Nephron (organoid): ENCODE measurements around the gene SEC23IP.
A peak's percentile ranks its signal among the peaks of the same experiment; 100 is the strongest.

Experiments
- H3K27ac Mint-ChIP-seq, 3 experiments: 2 replicates each; pipeline ENCODE4 v1.8.0; 2020; ENCODE audit warnings: mixed read lengths in 3 of 3, mild to moderate bottlenecking in 2 of 3, moderate library complexity in 1 of 3
- H3K27me3 Mint-ChIP-seq: 2 replicates; pipeline ENCODE4 v1.8.0; 2021; ENCODE audit warnings: low read depth, mild to moderate bottlenecking, moderate library complexity, mixed read lengths
- H3K36me3 Mint-ChIP-seq: 2 replicates; pipeline ENCODE4 v1.8.0; 2020; ENCODE audit warnings: low read depth, mixed read lengths
- H3K4me1 Mint-ChIP-seq: 2 replicates; pipeline ENCODE4 v1.8.0; 2020; ENCODE audit warnings: mixed read lengths
- H3K4me3 Mint-ChIP-seq, 3 experiments: 2 replicates each; pipeline ENCODE4 v1.8.0; 2020; ENCODE audit warnings: mild to moderate bottlenecking in 3 of 3, mixed read lengths in 3 of 3, moderate library complexity in 2 of 3
- H3K9me3 Mint-ChIP-seq: 2 replicates; pipeline ENCODE4 v1.8.0; 2020; ENCODE audit warnings: mixed read lengths
- TF ChIP-seq, protein P1 (sequence below), 3 experiments: fragments of 200-600 bp; sonication (generic); IDR thresholded peaks; one replicate each; pipeline ENCODE4 v1.5.0; 2021; ENCODE audit warnings: antibody characterized with exemption in 3 of 3; ENCODE audit not compliant: unreplicated experiment in 3 of 3

The SEC23IP gene

DNA sequence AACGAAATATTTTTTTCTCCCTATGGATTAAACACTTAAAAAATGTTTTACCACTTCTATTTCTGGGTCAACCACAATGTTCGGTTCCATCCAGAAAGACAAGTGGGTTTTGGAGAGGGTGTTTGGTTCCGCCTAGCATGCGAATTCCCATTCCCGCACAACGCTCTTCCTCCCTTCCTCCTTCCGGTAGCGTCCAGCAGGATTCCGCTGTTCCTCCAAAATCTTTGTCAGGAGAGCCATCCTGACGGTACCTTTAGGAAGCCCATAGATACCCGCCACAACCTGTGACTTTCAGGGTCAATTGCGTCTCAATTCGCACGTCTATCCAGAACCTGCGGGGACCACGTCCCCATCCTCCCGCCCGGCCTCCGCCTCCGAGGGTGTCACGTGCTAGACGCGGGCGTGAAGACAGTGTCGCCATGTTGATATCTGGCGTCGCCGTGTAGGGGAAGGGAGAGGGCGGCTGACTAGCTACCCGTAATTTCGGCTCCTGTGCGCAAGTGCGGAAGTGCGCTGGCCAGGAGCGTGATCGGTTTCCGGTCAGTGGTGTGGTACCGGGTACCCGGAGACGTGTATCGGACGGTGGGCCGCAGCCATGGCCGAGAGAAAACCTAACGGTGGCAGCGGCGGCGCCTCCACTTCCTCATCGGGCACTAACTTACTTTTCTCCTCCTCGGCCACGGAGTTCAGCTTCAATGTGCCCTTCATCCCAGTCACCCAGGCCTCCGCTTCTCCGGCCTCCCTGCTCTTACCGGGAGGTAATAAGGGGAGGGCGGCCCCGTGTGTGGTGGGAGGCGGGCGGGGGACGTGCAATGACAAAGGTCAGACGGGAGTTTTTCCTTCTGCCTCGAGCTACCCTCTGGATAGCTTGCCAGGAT is at the start of gene SEC23IP:
Gene SEC23IP (plus strand): TSS at position 543 of the 878 bp plus-strand sequence. CDS start 53 bp downstream, at position 596.
- H3K4me3 Mint-ChIP-seq, result peak within 1 kb of the TSS; percentile 98 to 100 (median 99)
- TF ChIP-seq, protein P1, sequence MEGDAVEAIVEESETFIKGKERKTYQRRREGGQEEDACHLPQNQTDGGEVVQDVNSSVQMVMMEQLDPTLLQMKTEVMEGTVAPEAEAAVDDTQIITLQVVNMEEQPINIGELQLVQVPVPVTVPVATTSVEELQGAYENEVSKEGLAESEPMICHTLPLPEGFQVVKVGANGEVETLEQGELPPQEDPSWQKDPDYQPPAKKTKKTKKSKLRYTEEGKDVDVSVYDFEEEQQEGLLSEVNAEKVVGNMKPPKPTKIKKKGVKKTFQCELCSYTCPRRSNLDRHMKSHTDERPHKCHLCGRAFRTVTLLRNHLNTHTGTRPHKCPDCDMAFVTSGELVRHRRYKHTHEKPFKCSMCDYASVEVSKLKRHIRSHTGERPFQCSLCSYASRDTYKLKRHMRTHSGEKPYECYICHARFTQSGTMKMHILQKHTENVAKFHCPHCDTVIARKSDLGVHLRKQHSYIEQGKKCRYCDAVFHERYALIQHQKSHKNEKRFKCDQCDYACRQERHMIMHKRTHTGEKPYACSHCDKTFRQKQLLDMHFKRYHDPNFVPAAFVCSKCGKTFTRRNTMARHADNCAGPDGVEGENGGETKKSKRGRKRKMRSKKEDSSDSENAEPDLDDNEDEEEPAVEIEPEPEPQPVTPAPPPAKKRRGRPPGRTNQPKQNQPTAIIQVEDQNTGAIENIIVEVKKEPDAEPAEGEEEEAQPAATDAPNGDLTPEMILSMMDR (IDR thresholded peaks at IDR 0.05; ENCODE audit: unreplicated experiment in 3 of 3), result no peak
- H3K27ac Mint-ChIP-seq, result peak within 1 kb of the TSS; percentile 89 to 98 (median 97)
- H3K9me3 Mint-ChIP-seq, result peaks cover 4% of the 10 kb centered on the region
- peaks cover 42% of the 10 kb centered on the region for H3K4me1 Mint-ChIP-seq
- peaks cover 7% of the 10 kb centered on the region for H3K36me3 Mint-ChIP-seq
- no peaks in the 10 kb centered on the region for H3K27me3 Mint-ChIP-seq

DNA sequence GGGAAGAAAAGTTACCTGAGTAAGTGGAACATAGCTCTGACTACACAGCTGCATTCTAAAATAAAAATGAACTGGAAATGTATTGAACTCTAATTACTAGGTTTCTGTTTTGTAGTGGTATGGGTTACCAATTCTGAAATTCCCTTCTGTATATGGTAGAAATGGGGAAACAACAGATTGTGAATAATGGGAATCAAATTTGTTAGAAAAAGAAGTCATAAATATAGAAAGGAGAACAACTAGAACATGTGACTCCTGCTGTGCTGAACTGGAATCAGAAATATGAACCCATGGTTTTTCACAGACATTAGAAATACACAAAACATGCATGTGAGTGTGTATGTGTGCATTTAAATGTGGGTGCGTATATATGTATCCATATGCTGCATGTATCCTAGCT is 46.9 kb upstream of the SEC23IP start:
- no peaks in the 10 kb centered on the region for H3K27me3 Mint-ChIP-seq

DNA sequence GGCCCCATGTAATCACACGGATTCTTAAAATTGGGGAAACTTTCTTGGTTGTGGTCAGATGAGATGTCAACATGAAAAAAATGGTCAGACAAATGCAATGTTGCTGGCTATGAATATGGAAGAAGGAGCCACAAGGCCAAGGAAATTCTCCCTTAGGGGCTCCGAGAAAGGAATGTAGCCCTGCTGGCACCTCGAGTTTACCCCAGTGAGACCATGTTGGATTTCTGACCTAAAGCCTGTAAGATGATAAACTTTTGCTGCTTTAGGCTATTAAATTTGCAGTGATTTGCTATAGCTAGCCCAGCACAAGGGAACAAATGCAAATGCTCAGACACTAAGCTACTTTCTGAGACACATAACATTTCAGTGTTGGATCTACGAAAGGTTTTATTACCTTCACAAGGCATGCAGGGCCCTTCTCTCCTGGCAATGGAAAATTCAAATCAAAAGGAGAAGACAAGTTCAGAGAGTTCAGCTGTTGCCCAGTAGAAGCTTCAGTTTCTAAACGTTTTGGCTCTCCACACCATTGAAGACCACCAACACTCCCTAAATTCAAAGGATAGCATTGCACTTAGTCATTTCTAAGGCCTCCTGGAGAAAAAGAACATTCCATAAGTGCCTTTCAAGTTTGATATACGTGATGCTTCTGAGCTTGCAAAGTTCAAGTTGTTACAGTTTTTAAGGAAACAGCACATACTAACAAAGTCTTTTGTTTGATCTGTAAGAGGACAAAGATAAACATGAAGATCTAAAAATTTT is 43.3 kb upstream of the SEC23IP start:
- Mint-ChIP-seq H3K27me3 (no peaks in the 10 kb centered on the region), H3K36me3 (peaks cover 68% of the 10 kb centered on the region), H3K4me3 (no peak overlapping the region), H3K4me1 (peaks cover 5% of the 10 kb centered on the region), H3K27ac (peak overlapping the region in 2 of 3 experiments; percentile 40 to 67), H3K9me3 (no peaks in the 10 kb centered on the region)
- TF ChIP-seq, protein P1 (IDR thresholded peaks at IDR 0.05; ENCODE audit: unreplicated experiment in 3 of 3), result no peak

More for the DNA sequence above, 46.9 kb upstream of the SEC23IP start:
- no peak overlapping the region for H3K4me3 Mint-ChIP-seq
- H3K4me1 Mint-ChIP-seq, result no peaks in the 10 kb centered on the region
- TF ChIP-seq, protein P1 (IDR thresholded peaks at IDR 0.05; ENCODE audit: unreplicated experiment in 3 of 3), result no peak
- peaks cover 84% of the 10 kb centered on the region for H3K36me3 Mint-ChIP-seq
- no peaks in the 10 kb centered on the region for H3K9me3 Mint-ChIP-seq
- H3K27ac Mint-ChIP-seq, result no peak overlapping the region

DNA sequence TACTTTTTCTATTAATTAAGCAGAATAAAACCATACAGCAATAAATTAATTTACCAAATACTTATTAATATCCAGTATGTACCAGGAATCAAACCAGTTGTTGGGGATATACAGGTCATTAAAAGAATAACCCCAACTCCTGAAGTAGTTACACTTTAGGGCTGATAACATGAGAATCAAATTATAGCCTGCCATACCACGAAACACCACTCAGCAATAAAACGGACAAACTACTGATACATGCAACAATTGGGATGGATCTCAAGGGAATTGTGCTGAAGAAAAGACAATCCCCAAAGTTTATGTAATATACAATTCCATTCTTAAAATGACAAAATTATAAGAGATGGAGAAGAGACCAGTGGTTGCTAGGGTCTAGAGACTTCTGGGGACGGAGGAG is 42.6 kb upstream of the SEC23IP start:
- Mint-ChIP-seq H3K4me3 (no peak overlapping the region), H3K36me3 (peaks cover 63% of the 10 kb centered on the region), H3K27ac (no peak overlapping the region), H3K27me3 (no peaks in the 10 kb centered on the region), H3K9me3 (no peaks in the 10 kb centered on the region), H3K4me1 (peaks cover 5% of the 10 kb centered on the region)
- TF ChIP-seq, protein P1 (IDR thresholded peaks at IDR 0.05; ENCODE audit: unreplicated experiment in 3 of 3), result no peak

DNA sequence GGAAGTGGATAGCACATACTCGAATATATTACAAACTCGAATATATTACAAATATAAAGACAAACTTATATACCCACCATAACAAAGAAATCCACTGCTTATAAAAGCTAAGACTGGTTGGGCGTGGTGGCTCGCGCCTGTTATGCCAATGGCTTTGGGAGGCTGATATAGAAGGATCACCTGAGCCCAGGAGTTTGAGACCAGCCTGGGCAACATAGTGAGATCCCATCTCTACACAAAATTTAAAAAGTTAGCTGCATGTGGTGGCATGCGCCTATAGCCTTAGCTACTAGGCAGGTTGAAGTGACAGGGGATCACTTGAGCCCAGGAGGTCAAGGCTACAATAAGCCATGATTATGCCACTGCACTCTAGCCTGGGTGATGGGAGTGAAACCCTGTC is 40.3 kb upstream of the SEC23IP start:
- Mint-ChIP-seq H3K36me3 (peaks cover 58% of the 10 kb centered on the region), H3K9me3 (no peaks in the 10 kb centered on the region), H3K27me3 (no peaks in the 10 kb centered on the region)

More for the DNA sequence above, 40.3 kb upstream of the SEC23IP start:
- TF ChIP-seq, protein P1 (IDR thresholded peaks at IDR 0.05; ENCODE audit: unreplicated experiment in 3 of 3), result no peak
- Mint-ChIP-seq H3K4me1 (peaks cover 5% of the 10 kb centered on the region), H3K27ac (no peak overlapping the region), H3K4me3 (no peak overlapping the region)
